Measurements from ENCODE around the gene SELPLG.

DNA sequence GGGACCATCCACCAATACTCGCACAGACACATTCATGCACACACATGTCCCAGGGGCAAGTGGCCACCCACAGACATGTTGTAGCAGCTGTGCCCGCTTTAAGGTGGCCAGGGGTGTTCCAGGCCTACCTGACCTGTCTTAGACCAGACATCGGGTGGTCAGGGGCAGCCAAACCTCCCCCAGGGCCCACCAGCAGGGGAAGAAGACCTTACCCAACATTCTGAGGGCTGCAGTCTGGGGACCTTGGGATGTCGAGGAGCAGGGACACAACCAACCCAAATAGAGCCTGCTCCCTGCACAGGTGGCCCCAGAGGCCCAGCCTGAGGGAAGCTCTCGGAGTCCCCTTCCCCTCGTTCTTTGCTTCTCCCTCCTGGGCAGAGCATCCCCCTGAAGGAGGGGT is 34.2 kb downstream of the SELPLG start:
- TF ChIP-seq, protein P1, sequence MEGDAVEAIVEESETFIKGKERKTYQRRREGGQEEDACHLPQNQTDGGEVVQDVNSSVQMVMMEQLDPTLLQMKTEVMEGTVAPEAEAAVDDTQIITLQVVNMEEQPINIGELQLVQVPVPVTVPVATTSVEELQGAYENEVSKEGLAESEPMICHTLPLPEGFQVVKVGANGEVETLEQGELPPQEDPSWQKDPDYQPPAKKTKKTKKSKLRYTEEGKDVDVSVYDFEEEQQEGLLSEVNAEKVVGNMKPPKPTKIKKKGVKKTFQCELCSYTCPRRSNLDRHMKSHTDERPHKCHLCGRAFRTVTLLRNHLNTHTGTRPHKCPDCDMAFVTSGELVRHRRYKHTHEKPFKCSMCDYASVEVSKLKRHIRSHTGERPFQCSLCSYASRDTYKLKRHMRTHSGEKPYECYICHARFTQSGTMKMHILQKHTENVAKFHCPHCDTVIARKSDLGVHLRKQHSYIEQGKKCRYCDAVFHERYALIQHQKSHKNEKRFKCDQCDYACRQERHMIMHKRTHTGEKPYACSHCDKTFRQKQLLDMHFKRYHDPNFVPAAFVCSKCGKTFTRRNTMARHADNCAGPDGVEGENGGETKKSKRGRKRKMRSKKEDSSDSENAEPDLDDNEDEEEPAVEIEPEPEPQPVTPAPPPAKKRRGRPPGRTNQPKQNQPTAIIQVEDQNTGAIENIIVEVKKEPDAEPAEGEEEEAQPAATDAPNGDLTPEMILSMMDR (IDR thresholded peaks at IDR 0.05; ENCODE audit: poor library complexity, severe bottlenecking) = no peak
- no peak for TF ChIP-seq MXI1 (conservative IDR thresholded peaks at IDR 0.05; ENCODE audit: poor library complexity, severe bottlenecking)
- TF ChIP-seq POLR2AphosphoS5 (IDR thresholded peaks at IDR 0.05) = no peak
- no peak for TF ChIP-seq RAD21 (conservative IDR thresholded peaks at IDR 0.05)
- TF ChIP-seq SMC3 (conservative IDR thresholded peaks at IDR 0.05; ENCODE audit: poor library complexity) = no peak
- no peak for TF ChIP-seq EZH2 (IDR thresholded peaks at IDR 0.05; ENCODE audit: borderline replicate concordance, insufficient read depth, low read length, poor library complexity, severe bottlenecking)
